Neuron (in vitro differentiated cells): ENCODE results near the gene IL34.

Experiments
- H2AFZ ChIP-seq: one replicate; pipeline ENCODE4 v1.6.1; 2013; ENCODE audit warnings: low read depth, mild to moderate bottlenecking, inconsistent platforms, low read length, moderate library complexity
- H3K27me3 ChIP-seq: one replicate; pipeline ENCODE4 v1.6.1; 2013; ENCODE audit warnings: low read length; ENCODE audit not compliant: insufficient read depth
- H3K36me3 ChIP-seq: one replicate; pipeline ENCODE4 v1.6.1; 2013; ENCODE audit warnings: low read length; ENCODE audit not compliant: insufficient read depth
- H3K4me1 ChIP-seq: one replicate; pipeline ENCODE4 v1.6.1; 2013; ENCODE audit warnings: low read length; ENCODE audit not compliant: insufficient read depth
- H3K4me3 ChIP-seq: 2 replicates; pipeline ENCODE4 v1.5.1; 2013; ENCODE audit warnings: mild to moderate bottlenecking, low read length, moderate library complexity
- H3K9me3 ChIP-seq: one replicate; pipeline ENCODE4 v1.6.1; 2013; ENCODE audit warnings: low read length

Gene IL34

DNA sequence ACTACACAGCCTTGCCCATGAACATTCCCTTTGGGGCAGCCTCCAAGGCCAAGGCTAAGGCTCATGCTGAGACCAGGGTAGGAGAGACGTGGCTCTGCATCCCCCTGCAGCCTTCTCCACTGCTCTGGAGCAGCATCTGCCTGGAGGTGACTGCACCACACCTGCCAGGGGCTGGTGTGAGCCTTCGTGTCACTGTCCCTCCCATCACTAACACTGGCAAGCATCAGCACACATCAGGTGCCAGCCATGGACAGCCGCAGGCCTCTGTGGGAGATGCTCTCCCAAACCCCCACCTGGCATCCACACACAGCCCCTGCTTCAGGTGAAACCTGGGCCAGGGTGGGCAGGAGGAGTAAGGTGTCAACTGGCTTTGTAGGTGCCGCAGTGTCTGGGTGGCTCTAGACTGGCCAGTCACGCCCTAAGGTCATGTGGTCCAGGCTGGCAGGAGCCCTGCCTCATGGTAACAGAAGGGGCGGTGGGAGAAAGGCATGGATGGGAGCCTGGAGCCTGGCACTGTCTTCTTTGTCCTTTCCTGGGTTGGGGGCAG lies 57.5 kb downstream of the IL34 start:
- H3K4me3 ChIP-seq, result no peak overlapping the region
- H3K9me3 ChIP-seq, result peaks cover 10% of the 10 kb centered on the region
- H3K4me1 ChIP-seq, result peaks cover 37% of the 10 kb centered on the region
- peaks cover 9% of the 10 kb centered on the region for H3K36me3 ChIP-seq
- no peak overlapping the region for H2AFZ ChIP-seq
- H3K27me3 ChIP-seq, result no peaks in the 10 kb centered on the region

DNA sequence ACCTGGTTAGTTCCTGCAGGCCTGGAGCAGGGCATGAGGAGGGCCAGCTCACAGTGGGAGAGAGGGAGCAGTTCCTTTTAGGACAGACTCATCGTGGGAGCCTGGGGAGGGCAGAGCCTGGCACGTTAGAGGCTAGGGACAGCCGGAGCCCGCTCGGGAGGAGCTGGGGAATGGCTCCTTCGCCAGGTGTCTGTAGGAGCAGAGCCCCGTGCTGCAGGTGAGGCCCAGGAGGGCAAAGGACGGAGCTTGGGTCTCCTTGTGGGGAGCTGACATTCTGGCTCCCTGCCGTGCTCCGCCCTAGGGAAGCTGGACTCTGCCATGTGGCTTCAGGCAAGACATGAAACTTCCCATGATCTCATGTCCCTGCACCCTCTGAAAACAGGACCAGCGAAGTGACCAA lies 58.2 kb downstream of the IL34 start:
- peaks cover 38% of the 10 kb centered on the region for H3K4me1 ChIP-seq
- no peak overlapping the region for H3K4me3 ChIP-seq
- H3K27me3 ChIP-seq, result no peaks in the 10 kb centered on the region

DNA sequence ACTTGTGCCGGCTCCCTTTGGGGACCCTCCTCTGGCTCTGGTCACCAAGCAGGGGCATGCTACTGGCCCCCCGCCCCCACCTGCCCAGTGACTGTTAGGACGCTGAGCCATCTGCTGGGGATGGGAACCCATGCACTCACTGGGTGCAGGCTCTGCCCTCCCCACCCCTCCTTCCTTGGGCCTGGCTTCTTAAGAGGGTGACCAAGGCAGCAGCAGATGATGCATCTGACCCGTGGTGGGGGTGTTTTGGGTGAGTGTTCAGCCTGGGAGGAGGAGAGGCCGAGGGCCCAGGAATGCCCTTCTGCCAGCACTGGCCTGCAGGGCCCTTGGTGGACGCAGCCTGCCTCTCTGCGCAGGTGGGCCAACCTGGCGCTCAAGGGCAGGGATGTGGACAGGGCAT lies 58.7 kb downstream of the IL34 start:
- Histone ChIP-seq H3K9me3 (no peaks in the 10 kb centered on the region), H3K4me3 (no peak overlapping the region), H3K27me3 (no peaks in the 10 kb centered on the region), H3K4me1 (peaks cover 38% of the 10 kb centered on the region), H2AFZ (no peak overlapping the region), H3K36me3 (peaks cover 4% of the 10 kb centered on the region)

More for the DNA sequence above, 58.2 kb downstream of the IL34 start:
- no peak overlapping the region for H2AFZ ChIP-seq
- H3K36me3 ChIP-seq, result peaks cover 4% of the 10 kb centered on the region
- peaks cover 3% of the 10 kb centered on the region for H3K9me3 ChIP-seq

DNA sequence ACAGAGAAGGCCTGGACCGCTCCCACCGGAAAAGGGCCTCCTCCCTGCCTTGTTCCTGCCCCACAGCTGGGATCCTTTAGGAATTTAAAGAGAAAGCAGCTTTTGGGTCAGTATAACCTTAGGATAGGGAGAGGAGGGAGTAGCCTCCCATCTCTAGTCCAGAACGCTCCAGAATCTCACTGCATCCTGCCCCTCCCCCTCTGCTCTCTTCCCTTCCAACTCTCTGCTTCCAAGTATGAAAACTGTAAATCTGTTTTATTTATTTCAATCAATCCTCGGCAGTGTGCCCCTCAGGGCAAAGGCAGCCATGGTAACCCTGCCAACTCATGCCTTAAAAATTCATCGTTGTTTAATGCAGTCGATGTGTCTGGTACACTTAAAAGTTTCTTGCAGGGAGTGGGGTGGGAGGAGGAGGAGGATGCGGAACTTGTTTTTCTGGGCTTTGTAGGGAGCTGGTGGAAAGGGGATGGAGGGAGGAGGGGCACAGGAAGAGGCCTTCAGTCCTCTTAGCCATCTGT lies 60.6 kb downstream of the IL34 start:
- Histone ChIP-seq H3K9me3 (no peaks in the 10 kb centered on the region), H3K4me1 (peaks cover 36% of the 10 kb centered on the region), H3K27me3 (no peaks in the 10 kb centered on the region), H3K36me3 (peaks cover 4% of the 10 kb centered on the region), H3K4me3 (no peak overlapping the region), H2AFZ (no peak overlapping the region)

DNA sequence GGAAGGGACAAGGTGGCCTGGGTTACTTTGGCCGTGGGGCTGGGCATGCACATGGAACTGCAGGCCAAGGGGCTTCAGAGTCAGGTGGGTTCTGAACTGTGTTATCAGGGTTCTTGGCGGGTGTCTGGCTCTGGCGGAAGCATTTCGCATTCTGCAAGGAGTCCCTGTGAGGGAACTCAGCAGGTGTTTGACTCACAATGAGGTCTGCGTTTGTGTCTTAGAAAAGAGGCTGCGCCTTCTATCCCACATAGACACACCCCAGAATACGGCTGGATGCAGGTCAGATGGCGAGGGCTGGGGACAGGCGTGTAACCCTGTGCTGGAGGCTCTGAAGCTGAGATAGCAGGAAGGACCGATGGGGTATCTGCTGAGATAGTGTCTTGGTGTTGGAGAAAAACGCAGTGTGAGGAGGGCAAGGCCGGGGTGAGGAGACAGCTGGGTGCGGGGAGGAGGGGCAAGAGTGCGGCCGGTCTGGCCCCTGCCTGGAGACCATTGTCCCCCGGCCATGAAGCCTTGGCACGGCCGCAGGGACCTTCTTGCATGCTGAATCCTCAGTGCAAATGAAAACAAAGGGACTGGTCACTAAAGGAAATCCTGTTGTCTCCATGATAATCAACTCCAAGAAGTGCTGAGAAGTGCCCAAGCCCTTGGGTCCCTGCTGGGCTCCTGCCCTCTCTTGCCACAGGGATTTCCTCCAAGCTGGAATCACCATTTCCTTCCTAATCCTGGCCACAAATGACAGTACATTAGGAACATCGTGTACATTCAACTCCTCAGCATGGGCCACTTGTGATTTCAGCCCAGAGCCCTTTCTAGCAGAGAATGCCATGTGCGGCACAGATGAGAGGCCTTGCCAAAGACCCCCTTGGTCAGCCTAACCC lies 62.2 kb downstream of the IL34 start:
- H3K4me3 ChIP-seq, result no peak overlapping the region
- peaks cover 4% of the 10 kb centered on the region for H3K36me3 ChIP-seq
- H3K27me3 ChIP-seq, result no peaks in the 10 kb centered on the region
- H3K4me1 ChIP-seq, result peaks cover 34% of the 10 kb centered on the region
- no peak overlapping the region for H2AFZ ChIP-seq
- no peaks in the 10 kb centered on the region for H3K9me3 ChIP-seq

DNA sequence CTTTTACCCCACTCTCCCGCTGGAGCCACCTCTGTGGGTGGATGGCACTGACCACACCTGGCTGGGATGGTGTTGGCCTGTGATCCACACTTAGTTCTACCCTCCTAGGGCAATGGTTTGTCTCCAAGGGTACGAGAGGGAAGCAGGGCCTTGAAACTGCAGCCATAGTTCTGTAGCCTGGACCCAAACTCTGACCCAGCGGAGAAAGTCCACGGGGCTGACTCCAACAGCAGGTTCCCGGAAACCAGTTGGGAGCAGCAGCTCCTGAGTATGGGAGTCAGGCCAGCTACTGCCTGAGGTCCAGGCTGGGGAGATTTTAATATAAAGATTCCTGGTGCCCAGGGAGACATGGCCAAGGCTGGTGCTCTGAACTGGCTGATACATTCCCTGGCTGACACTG lies 63.1 kb downstream of the IL34 start:
- Histone ChIP-seq H3K4me1 (peaks cover 26% of the 10 kb centered on the region), H2AFZ (no peak overlapping the region), H3K27me3 (no peaks in the 10 kb centered on the region), H3K4me3 (no peak overlapping the region), H3K36me3 (peaks cover 4% of the 10 kb centered on the region), H3K9me3 (no peaks in the 10 kb centered on the region)

DNA sequence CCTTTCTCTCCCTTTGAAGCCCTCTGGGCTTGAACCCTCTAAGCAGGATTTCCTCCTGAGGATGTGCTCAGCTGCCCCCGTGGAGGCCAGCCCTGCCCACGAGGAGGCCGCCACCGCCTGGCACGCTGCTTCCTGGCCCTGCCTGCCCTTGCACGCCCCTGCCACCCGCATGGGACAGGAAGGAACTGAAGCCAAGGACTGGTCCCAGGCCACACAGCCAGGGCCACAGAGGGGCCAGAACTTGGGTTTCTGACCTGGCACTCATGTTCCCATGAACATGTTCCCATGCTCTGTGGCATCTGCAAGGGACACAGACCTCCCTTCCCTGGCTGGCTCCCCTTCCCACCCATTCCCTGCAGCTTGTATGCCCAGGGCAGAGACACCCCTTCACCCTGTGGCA lies 63.6 kb downstream of the IL34 start:
- Histone ChIP-seq H3K36me3 (peaks cover 4% of the 10 kb centered on the region), H2AFZ (no peak overlapping the region), H3K9me3 (no peaks in the 10 kb centered on the region), H3K4me3 (no peak overlapping the region), H3K27me3 (no peaks in the 10 kb centered on the region), H3K4me1 (peaks cover 24% of the 10 kb centered on the region)
